ENCODE results near the gene SGIP1.
"Not testable (repeated sequence)": the region's sequence is repeated elsewhere in the genome, so short reads cannot be mapped to it uniquely, and the experiment has no call there.

SGIP1 gene

GRCh38 chr1:66682106-66682505 is 148.2 kb downstream of the SGIP1 start:
- DNase-seq = no peak

DNA sequence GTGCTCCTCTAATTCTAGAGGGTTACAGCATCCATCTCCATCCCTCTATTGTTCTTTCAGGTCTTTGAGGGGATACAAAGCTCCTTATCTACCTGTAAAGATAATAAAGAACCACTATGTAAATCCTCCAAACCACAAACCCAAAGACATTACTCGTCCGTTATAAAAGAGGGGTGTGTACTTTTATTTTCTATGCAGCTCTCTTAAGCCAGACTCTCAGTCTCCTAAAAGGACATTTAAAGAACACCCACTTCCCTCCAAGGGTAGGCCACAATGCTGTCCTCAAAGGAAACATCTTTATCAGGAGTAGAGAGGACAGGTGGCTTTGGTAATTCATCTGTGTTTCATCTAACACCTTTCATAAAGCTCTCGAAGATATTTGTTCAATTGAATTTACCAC is 150.4 kb downstream of the SGIP1 start:
- no peak for DNase-seq

DNA sequence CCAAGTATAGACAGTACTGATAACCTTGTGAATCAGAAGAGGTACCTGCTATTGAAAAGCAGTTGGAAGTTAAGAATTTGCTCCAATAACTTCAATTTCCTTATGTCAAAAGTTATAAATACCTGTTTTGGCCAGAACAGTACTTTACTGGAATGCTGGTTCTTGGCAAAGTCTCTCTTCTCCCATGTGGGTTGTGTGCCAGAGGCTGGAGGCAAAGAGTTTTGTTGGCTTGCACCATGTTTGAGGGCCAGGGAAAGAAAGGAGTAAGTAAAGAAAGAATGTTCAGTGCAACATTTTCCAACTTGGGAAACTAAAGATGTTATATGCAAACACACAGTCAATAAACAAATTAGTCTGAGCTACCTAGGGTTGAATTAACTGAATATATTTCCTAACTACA is 151.3 kb downstream of the SGIP1 start:
- DNase-seq = no peak

DNA sequence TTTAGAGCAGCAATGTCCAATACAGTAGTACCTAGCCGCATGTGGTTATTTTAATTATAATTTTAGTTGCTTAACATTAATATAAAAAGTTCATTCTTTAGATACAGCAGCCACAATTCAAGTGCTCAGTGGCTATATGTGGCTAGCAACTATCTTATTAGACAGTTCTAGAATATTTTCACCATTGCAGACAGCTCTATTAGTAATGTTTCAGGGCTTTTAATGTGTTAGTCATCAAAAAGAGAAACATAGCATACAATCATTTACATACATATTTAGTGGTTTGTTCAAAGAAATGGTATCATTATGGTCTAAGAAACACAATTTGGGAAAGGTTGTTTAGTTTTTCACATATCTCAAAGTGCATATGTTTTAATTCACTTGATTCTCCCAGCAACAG is 151.7 kb downstream of the SGIP1 start:
- DNase-seq = no peak

DNA sequence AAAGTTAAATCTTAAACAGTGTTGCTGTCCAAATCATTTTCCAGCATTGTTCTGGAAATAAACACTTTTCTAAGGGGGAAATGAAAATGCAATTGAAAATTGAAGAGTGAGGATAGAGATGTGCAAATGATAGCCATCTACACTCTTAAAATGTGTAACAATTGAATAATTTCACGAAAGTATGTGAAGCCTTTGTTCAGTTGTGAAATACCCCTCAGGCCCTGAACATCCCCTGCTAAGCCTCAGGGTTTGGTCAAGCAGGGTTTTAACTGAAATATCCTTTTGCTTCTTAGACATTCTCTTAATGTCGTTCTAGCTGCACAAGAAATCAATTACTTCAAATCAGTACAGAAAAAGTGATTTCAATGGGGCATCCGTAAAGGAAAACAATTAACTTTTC is 152.5 kb downstream of the SGIP1 start:
- DNase-seq = no peak

GRCh38 chr1:66687358-66687757 is 153.4 kb downstream of the SGIP1 start:
- no peak for DNase-seq

- no peak for DNase-seq
Measured at GRCh38 chr1:66690666-66691381, 156.9 kb downstream of the SGIP1 start.

DNA sequence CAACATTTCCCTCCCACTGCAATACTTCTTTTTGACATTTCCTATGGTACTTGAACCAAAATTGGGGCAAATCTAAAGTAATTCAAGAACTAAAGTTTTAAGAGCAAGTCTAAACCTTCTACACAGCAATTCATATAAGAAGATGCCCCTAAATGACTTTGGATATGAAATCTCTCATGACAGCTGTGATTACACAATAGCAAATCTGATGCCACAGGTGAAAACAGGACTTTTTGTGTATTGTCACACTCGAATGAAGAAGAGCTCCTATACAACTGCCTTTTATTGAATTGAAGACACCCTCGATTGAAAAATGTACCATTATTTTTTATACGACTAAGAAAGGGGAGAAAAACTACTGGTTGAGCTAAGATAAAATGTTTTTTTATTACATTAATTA is 158.7 kb downstream of the SGIP1 start:
- DNase-seq = no peak

DNA sequence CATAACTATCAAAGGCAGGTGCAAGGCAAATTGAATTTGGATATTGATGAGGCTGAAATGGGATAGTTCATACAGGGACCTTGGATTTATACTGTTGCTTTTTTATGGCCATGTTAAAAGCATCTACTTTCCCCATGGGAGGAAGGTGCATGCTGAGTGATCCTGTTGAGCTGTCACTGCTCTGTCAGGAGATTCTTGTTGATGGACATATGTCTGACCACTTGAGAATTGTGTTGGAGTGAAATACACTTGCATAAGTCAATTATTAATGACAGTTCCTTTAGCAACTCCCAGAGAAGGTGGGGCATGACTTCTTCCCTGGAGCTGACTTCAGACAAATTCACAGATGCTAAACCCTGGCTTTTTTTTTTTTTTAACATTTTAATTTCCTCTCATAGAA is 159.9 kb downstream of the SGIP1 start:
- DNase-seq = no peak

GRCh38 chr1:66695116-66695515 is 161.2 kb downstream of the SGIP1 start:
- DNase-seq = no peak

DNA sequence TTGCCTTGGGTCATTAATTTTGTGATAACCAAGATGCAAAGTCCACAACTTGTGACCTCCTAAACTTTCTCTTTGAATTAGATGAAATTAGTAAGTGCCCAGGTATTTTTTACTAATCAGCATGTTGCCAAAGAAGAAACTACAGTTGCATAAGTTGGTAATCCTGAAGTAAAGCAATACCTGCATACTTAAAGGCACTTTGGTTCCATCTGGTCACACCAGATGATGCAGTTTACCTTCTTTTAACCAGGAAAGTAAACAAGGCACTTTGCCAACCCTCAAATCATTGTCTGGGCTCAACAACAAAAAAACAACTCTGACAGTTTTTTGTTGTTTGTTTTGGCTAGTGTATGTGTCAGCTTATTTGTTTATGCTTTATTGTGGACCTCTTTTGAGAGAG is 162.8 kb downstream of the SGIP1 start:
- DNase-seq = no peak

DNA sequence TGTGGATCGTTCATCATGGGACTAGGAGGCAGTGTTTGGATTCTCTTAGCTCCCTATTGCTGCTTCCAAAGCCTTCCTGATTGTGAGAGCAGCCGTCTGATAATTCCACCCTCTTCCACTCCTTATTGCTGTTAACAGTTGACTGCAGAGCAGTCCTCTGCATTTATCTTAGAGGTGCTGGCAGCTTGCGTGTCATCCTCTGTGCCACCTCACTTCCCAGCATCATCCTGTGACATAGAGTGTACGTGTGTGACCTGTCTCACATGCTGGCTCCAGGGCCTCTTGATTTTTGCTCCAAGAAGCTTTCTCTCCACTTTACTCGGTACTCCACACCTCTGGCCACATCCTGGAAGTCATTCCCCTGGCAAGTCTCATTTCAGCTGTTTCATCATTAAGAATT is 165.3 kb downstream of the SGIP1 start:
- DNase-seq = no peak

DNA sequence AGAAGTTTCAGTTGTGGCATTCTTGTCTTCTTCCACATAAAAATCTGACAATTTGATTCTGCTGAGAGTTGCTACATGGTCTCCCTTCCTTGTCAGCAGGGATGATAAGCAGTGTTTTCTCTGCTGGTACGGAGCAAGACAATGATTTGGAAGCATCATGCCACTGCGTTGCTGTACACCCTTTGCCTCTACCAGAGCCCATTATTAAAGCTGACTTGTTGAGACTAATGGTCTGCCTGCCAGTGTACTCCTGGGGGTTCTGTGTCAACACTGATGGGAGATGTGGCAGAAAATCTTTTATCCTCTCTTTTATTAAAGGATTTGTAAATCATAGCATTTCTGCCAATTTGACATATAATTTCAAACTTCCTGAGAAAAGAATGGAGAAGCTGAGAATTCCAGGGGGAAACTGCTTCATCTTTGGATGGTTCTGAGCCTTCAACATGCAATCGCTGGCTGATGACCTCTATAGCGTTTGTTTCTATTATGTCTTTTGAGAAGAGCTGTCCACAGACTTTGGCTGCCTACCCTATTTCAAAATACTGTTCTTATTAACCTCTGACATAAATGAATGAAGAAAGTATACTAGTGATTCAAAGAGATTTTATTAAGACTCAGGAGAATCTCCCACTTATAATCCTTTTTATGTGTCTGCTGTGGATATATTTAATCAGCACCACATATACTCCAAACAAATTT is 170.4 kb downstream of the SGIP1 start:
- no peak for DNase-seq

GRCh38 chr1:66705110-66705509 is 171.2 kb downstream of the SGIP1 start:
- DNase-seq = no peak

DNA sequence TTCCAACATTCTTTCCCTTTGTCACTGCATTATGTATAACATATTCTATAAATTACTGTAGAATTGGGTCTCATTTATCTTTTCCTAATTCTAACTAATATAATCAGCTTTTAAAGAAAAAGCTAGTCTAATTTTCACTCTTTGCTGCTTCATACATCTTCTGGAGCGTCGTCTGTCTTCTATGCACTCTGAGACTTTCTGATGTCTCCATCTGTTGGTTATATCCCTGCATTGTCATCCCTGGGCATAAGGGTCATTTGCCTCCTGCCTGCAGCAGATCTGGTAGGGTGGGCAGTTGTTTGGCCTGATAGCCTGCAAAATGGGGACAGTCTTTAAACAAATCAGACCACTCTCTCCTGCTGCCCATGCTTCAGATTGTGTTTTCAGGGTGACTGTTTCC is 177.5 kb downstream of the SGIP1 start:
- no peak for DNase-seq

- DNase-seq = peak; percentile 6
Measured at GRCh38 chr1:66712839-66713238, 178.9 kb downstream of the SGIP1 start.

DNA sequence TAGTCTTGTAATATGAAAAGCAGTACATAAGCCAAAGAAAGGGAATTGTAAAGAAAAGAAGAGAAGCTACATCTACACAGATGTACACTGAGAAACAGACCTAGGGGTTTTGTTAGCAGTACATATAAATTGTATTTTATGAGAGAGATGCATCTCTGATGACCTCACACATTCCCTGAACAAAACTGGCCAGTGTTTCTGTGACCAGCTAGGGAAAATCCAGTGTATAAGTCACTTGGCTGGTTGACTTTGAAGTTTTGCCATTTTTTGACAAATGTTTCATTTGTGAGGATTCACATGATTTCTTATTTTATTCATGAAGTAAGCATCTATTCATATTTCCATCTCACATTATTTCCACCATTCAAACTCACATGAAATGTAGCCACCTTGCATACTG is 190.0 kb downstream of the SGIP1 start:
- DNase-seq = no peak

DNA sequence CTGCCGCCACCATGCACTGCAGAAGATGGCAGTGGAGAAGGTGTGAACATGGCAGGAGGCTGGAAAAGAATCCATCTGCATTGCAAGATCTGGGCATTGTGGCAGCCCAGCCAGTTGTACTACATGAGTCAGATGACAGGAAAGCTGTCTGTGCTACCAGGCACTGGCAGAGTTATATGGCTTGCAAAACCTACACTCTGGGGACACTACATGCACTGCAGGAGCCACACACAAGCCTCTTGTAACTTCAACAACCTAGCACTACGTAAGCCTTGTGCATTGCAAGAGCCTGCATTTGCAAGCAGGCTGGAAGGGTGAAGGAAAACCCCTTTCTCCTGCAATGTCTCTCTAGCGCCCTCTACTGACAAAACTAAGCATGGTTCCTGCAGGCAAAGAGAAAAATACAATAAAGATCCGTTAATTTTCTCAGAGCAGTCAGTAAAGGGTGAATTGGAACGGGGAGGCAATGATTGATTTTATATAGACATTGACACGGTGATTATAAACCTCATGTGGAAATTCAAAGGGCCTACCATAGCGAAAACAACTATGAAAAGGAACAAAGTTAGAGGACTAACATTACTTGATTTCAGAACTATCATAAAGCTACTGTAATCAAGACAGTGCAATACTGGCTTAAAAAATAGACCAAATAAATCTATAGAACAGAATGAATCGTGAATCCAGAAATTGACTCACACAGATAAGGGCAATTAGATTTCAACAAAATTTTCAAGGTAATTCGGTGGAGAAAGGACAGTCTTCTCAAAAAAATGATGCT is 192.1 kb downstream of the SGIP1 start:
- peak; percentile 53 for DNase-seq

GRCh38 chr1:66728021-66728420 is 194.1 kb downstream of the SGIP1 start:
- DNase-seq = no peak

- not testable (repeated sequence) for DNase-seq
Measured at GRCh38 chr1:66728716-66729115, 194.8 kb downstream of the SGIP1 start.

DNA sequence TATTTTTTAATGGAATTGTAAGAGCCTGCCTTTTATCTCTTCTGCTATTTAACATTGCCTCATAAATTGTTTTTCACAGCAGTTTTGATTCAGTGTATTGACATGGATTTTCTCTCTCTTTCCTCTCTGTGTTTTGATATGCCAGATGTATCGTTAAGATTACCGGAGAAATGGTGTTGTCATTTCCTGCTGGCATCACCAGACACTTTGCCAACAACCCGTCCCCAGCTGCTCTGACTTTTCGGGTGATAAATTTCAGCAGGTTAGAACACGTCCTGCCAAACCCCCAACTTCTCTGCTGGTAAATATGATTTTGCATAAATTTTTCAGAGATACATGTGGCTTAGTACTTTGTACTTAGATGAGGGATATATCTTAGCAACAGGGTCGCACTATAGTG is 195.2 kb downstream of the SGIP1 start:
- no peak for DNase-seq

DNA sequence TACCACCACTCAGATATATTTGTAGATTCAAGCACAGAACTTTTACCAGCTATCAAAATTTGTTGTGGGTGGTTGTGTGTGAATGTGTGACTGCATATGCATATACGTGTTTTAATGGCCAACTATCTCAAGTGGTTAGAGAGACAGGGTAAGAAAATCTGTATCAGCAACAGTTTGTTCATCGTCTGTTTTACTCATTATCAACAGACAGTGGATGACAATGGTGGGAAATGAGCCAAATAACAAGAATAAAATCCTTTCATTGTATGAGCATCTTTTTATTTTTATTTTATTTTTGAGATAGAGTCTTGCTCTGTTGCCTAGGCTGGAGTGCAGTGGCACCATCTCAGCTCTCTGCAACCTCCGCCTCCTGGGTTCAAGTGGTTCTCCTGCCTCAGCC is 195.6 kb downstream of the SGIP1 start:
- no peak for DNase-seq

GRCh38 chr1:66730462-66730861 is 196.5 kb downstream of the SGIP1 start:
- no peak for DNase-seq
